ENCODE measurements around the gene LRRC17. TPM values are rescaled to one million over a fixed set of nuclear protein-coding genes. Genes with fewer than 3 reads are reported as not detected.

The LRRC17 gene
- polyA plus RNA-seq, 4 donors = 60.8 to 104 (median 83.3) TPM

- no peak for DNase-seq (ENCODE audit: low read depth in 4 of 4, low spot score in 2 of 4)
These were observed 70.8 kb downstream of the LRRC17 start for GRCh38 chr7:102983602-102984001.

GRCh38 chr7:102985176-102985783 lies 72.5 kb downstream of the LRRC17 start:
- no peak for DNase-seq (ENCODE audit: low read depth in 4 of 4, low spot score in 2 of 4)

GRCh38 chr7:102988088-102988487 lies 75.3 kb downstream of the LRRC17 start:
- no peak for DNase-seq (ENCODE audit: low read depth in 4 of 4, low spot score in 2 of 4)

- no peak for DNase-seq (ENCODE audit: low read depth in 4 of 4, low spot score in 2 of 4)
These were observed 76.1 kb downstream of the LRRC17 start for GRCh38 chr7:102988631-102989560.

GRCh38 chr7:102990642-102991041 lies 77.8 kb downstream of the LRRC17 start:
- no peak for DNase-seq (ENCODE audit: low read depth in 4 of 4, low spot score in 2 of 4)

GRCh38 chr7:102991077-102991539 lies 78.3 kb downstream of the LRRC17 start:
- DNase-seq (ENCODE audit: low read depth in 4 of 4, low spot score in 2 of 4) = no peak

GRCh38 chr7:102991540-102992214 lies 78.9 kb downstream of the LRRC17 start:
- no peak for DNase-seq (ENCODE audit: low read depth in 4 of 4, low spot score in 2 of 4)

- DNase-seq (ENCODE audit: low read depth in 4 of 4, low spot score in 2 of 4) = no peak
These were observed 79.7 kb downstream of the LRRC17 start for GRCh38 chr7:102992509-102992937.

GRCh38 chr7:102992938-102993717 lies 80.3 kb downstream of the LRRC17 start:
- DNase-seq (ENCODE audit: low read depth in 4 of 4, low spot score in 2 of 4) = peak; percentile 19 to 34 (median 26)

GRCh38 chr7:102993718-102994029 lies 80.9 kb downstream of the LRRC17 start:
- DNase-seq (ENCODE audit: low read depth in 4 of 4, low spot score in 2 of 4) = no peak

GRCh38 chr7:102994567-102994966 lies 81.8 kb downstream of the LRRC17 start:
- DNase-seq (ENCODE audit: low read depth in 4 of 4, low spot score in 2 of 4) = no peak

Other genes with a start within 250 kb of the LRRC17 start
- 1 to 10 TPM in 3 of 4 donors, under 1 TPM in 1; 0.59 to 5.3 (median 2.9) TPM for gene POLR2J2, start 241.3 kb upstream of the LRRC17 start, polyA plus RNA-seq (ENCODE audit: insufficient read length in 4 of 4)
- gene FAM185A, start 164.0 kb upstream of the LRRC17 start, polyA plus RNA-seq (ENCODE audit: insufficient read length in 4 of 4) = 10 to 100 TPM in 3 of 4 donors, 1 to 10 TPM in 1; 9.3 to 13.2 (median 11.7) TPM
- 1 to 10 TPM; 1.5 to 4.1 (median 3.3) TPM for gene FBXL13, start 161.8 kb downstream of the LRRC17 start, polyA plus RNA-seq (ENCODE audit: insufficient read length in 4 of 4)
- 10 to 100 TPM; 50.0 to 62.3 (median 59.4) TPM for gene ARMC10, start 162.1 kb downstream of the LRRC17 start, polyA plus RNA-seq (ENCODE audit: insufficient read length in 4 of 4)
- gene NAPEPLD, start 236.1 kb downstream of the LRRC17 start, polyA plus RNA-seq (ENCODE audit: insufficient read length in 4 of 4) = 10 to 100 TPM; 27.0 to 50.5 (median 38.9) TPM